Stimulated activated CD4-positive, alpha-beta T cell treated with anti-CD3 and anti-CD28 coated beads, Interleukin-15, amount 100 ng/mL, for 1 hour (primary cell): ENCODE measurements around the gene HERC2.
"Not testable (repeated sequence)": the region's sequence is repeated elsewhere in the genome, so short reads cannot be mapped to it uniquely, and the experiment has no call there.

Experiments
- DNase-seq, 2 donors: peaks; one replicate each; pipeline ENCODE4 v3.0.0-alpha.2; 2020; ENCODE audit warnings: low read depth in 1 of 2, low spot score in 1 of 2

Gene HERC2

DNA sequence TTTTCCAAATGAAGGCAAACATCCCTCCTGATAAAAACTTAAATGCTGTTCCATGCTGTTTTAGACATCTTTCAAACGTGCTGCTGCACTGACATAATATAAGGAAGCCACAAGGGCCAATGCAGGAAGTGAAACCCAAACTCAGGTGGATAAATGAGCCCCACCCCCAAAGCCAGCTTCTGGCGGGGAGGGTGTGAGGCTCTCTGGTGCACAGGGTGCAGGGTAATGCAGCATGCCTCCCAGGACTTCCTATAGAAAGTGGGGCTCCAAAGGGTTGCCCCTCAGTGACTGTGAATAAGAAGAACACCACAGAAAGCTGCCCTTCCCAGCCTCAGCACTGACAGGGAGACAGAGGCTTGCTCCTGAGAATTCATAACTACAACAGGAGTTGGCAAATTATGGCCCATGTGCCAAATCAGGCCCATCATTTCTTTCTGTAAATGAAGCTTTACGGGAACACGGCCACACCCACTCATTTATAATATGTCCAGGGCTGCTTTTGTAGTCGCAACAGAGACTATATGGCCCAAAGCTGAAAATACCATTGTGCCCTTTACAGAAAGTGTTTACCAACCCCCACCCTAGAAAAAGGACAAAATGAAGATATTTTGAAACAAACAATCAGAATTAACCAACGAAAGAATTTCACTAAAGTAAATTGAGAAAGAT, 185.6 kb downstream of the HERC2 start:
- DNase-seq, result not testable (repeated sequence)

DNA sequence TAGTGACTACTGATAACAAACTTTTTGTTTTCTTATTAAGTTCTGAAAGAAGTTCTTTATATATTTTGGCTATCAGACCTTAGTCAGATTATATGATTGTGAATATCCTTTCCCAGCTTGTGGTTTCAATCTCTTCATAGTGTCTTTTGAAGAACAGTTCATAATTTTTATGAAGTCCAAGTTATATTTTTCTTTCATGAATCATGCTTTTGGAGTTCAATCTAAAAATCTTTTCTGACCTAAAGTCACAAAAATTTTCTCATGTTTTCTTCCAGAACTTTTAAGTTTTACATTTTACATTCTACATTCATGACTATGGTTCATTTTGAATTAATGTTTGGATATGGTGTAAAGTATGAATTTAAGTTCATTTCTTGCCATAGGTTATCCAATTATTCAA, 188.7 kb downstream of the HERC2 start:
- no peak for DNase-seq

DNA sequence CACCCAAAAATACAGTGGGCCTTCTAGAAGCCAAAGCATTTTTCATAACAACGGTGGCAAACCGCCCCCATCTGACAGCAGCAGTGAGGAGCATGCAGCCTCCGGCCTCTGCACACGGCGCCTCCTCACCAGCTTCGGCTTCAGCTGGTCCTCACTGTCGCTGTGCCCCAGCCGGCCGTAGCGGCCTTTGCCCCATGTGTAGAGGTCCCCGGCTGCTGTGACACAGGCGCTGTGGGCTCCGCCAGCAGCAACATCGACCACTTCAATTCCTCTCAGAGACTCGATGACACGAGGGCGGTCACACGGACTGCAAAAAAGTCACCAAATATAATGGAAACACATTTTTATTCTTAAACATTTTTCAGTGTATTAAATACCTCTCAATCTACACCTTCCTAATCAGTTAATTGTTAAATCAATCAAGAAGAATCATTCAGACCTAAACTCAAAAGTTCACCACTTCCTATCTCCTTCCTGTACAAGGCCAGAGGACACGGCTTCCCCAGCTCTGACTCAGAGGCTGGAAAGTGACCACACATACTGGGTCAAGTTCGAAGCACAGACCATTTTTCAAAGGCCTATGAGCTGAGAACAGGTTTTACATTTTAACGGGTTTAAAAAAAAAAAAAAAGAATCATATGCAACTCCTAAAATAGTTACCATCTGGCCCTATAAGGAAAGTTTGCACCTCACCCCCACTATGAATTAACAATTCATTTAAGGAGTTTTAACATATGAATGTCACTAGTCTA, 189.3 kb downstream of the HERC2 start:
- DNase-seq, result no peak

DNA sequence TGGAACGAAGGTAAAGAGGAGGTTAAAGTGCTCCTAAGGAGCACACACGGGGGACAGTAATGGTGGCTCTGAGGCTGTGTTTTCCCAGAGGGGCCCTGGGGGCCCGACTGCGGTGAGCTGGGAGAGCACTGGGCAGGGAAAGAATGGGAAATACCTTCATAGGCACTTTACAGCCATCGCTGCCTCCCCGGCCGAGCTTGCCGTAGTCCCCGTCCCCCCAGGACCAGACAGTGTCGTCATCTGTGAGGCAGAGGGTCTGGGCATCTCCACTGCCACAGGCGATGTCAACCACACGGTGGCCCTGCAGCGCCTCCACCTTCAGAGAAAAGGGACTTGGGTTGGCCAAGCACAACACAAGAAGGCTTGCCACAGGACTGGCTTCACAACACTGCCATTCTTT, 190.0 kb downstream of the HERC2 start:
- no peak for DNase-seq

DNA sequence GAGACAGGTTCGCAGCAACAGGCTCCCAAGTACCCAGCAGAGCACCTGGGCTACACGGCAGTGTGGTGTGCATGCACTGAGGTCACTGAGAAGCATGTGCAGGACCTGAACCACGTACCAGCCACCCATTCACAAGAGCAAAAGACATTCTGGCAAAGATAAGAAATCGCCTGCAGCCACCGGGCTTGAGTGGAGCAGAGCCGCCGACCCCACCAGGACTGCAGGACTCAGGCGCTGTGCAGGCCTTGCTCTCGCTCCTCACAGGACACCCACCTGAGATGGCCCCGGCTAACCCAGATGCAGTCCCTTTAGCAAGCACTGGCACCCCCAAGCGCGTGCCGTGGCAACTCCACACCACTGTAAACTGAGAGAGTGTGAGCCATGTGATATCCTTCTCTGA, 190.6 kb downstream of the HERC2 start:
- no peak for DNase-seq

DNA sequence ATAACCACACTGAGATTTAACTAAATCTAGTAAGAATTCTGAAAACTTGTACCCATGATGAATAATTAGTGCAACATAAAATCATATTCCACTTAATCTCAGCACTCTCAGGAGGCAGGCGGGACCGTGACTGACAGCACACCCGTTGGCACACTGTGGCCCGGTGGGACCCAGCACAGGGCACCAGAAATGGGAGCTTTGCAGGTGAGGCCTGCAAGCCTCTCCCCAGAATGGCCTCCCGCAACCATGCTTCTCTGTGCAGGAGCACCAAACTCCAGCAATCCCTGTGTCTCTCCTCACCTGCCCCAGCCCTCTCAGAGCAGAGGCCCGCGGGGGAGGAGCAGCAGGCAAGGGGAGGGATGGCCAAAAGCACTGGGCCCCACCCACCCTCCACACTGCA, 191.3 kb downstream of the HERC2 start:
- DNase-seq, result no peak

DNA sequence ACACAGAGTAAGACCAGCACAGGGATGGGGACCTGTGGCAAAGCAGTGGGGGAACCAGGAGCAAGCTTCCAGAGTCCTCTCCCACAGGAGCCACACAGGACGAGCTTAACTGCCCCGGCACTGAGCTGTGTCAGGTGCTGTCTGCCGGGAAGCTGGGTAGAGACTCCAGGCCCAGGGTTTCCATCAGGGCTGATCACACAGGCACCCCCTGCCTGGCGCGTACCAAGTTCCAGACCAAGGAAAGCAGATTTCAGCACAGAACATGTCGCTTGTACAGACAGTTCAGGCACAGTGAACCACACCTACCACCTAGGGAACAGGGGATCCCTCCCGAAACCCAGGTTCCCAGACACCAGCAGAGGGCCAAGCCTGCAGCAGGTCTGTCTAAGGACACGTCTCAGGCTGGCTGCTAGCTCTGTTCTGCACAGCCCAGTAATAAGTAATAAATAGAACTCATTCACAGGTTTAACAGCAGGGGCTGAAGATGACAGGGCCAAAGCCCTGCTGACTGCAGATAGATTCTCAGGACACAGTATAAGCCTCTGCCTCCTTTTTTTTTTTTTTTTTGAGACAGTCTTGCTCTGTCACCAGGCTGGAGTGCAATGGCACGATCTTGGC, 192.6 kb downstream of the HERC2 start:
- DNase-seq, result no peak

DNA sequence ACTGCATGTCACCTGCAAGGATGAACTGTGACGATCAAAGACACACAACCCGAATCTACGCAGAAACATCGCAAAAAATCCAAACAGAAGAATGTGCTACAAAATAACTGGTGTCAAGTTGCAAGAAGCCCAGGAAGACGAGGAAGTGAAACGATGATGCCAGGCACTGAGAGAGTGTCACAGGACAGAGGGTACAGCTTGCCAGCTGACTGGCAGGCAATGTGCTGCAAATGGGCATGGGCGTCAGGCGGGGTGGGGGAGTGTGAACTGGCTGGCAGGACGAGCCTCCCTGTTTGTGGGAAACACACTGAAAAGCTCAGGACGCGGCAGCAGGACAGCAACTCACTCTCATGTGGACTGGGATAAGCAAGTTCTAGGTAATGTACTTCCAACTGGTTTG, 193.9 kb downstream of the HERC2 start:
- no peak for DNase-seq

DNA sequence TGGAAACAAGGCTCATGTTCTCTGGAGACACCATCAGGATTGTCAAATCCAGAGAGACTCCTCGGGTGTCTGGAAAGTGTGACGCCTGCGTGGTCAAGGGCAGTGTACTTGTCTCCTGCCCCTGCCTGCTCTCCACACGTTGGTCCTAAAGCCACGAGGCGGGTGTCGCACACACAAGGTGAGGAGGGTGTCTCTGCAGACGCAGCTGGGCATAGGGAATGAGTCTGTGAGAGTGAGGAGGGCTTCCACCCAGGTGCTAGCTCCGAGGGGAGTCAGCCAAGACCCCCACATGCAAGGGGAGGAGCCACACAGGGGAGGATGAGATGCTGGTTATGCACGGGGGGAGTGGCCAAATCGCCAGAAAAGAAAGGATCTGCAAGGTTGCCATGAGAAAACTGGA, 194.9 kb downstream of the HERC2 start:
- no peak for DNase-seq

DNA sequence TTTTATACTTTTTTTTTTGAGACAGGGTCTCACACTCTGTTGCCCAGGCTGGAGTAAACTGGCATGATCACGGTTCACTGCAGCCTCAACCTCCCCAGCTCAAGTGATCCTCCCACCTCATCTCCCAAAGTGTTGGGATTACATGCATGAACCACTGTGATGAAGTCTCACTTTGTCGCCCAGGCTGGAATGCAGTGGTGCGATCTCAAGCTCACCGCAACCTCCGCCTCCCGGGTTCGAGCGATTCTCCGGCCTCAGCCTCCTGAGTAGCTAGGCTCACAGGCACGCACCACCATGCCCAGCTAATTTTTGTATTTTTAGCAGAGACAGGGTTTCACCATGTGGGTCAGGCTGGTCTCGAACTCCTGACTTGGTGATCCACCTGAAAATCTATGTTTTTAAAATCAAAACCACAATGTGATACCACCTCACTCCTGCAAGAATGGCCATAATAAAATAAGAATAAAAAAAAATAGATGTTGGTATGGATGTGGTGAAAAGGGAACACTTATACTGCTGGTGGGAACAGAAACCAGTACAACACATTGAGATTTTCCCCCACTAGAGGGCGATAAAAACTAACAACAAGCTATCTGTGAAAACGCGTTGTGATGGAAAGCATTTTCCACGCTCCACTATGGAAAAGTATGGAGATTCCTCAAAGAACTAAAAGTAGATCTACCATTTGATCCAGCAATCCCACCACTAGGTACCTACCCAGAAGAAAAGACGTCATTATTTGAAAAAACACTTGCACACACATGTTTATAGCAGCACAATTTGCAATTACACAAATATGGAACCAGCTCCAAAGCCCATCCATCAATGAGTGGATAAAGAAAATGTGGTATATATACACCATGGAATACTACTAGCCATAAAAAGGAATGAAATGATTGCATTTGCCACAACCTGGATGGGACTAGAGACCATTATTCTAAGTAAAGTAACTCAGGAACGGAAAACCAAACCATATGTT, 196.0 kb downstream of the HERC2 start:
- DNase-seq, result no peak

DNA sequence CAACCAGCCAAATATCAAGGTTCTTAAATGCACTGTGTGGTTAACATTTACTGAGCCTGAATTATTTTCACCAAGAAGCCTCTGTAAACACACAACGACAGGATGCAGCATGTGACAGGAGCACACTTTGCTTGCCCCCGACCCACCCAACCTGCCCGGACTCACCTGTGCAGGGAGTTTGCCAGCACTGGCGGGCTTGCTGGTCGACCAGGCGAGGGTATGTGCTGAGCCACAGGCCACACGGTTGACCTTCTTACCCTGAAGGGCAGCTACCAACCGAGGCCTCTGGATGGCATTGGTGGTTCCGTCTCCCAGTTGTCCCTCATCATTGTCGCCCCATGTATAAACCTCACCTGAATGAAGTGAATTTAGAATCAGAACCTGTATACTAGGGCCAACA, 197.1 kb downstream of the HERC2 start:
- no peak for DNase-seq

DNA sequence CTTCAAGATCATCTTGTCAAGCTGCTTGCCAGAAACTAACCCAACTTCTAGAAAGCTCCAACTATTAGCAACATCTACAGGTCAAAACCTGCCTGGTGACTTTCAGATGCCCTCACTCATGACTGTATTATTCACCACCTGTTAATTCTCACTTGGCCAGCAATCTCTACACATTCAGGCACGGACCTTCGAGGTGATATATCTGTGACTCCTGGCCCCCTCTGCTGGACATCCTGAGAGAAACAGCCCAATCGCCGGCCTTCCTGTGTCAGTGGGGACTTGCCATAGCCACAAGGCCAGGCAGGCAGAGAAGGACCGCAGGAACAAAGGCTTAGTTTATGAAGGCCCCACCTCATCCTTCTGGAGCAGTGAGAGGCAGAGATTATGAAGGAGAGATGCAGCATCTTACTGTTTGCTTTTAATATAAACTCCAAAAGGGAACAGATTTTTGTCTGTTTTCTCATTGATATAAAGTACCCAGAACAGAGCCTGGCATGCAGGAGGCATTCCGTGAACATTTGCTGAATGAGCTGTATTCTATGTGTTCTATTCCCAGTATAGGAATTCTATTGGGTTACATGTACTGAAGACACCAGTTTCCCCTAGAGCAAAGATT, 198.5 kb downstream of the HERC2 start:
- peak in 1 of 2 donors; percentile 20 for DNase-seq

DNA sequence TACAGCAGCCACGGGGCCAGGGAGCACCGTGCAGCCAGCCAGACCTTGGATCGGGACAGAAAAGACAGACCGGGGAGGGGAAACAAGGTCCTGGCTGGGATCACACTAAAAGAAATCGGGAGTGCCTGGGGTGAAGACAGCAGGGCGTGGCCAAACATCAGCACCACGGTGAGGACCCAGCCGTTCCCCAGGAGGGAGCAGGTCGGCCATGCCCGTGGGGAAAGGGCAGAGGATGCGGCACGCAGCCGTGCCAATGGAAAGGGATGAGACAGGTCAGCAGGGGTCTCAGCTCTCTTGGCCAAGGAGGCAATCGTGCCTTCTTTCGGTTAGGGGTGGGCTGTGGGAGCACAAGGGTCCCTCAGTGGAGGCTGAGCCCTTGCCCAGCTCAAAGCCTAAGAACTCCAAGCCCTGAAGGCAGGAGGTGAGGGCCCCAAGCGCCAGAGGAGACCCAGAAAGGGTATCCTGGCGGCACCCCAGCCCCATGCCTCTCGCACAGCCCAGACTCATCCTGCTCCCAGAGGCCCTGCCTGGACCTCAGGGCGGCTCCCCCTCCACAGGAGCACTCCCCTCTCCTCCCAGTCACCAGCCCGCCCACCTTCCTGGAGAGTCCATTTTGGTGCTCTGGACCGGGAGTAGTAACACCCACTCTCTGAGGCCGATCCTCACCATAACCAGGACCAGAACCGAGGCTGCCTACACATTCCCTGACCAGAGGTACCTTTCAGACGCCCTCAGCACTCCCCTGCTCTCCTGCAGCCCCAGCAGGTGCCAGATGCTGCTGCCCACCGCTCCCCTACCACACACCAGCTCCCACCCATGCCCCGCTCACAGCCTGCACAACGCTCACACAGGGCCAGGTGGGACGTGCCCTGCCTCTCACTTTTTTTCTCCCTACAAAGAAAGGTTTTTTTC, 199.7 kb downstream of the HERC2 start:
- no peak for DNase-seq

DNA sequence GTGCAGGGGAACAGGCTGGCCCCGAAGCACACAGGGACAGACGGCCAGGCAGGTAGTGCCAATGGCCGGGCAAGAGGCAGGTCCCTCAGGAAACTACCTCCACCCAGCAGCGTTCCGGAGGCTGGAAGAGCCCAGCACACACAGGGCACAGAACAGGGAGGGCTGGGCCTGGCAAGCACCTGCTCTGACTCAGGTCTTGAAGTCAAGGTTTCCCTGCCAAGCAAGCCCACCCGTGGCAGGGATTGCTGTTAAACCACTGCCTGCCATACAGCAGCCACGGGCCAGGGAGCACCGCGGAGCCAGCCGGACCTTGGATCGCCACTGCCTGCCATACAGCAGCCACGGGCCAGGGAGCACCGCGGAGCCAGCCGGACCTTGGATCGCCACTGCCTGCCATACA, 200.4 kb downstream of the HERC2 start:
- DNase-seq, result not testable (repeated sequence)

DNA sequence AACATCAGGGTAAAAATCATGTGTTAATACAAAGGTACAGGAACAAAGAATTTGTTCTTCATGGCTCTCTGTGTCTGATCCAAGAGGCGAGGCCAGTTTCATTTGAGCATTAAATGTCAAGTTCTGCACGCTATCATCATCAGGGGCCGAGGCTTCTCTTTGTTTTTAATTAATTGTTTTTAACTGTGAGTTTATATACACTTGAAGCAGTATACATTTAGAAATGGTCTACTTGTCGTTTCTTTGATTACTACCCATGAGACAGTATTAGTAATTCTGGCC, 201.7 kb downstream of the HERC2 start:
- DNase-seq, result no peak

DNA sequence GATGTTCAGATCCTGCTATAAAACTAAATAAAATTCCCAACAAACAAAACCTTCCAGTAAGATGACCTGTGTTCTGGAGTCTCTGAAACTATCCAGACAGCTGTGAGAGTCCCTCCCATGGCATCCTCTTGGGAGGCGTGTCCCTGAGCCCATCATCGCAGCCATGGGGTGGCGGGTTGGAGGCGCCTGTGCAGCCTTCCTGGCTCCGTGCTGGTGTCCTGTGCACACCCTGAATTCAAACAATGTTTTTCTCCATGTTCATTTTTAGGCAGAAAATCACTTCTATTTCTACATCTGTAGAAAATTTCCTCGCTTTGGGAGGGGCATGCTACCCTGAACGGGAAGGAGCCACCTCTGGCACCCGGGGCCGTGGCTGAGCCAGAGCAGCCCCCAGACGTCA, 203.4 kb downstream of the HERC2 start:
- no peak for DNase-seq

DNA sequence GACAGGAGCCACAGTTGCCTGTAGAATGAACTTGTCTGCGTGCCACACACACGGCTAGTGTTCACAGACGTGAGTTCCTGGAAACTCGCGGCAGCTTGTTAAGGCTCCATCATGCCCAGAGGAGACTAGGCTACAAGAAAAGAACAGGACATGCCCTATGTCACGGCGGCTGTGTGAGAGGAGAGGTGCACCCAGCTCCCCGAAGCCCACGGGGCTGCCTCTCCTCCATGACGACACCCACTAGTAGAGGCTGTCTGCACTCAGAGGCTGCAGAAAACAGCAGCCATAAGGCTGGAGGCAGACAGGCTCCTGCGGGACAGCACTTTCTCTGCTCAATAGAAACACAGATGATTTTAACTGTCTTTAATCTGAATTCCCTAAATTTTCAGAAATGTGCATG, 203.9 kb downstream of the HERC2 start:
- no peak for DNase-seq

DNA sequence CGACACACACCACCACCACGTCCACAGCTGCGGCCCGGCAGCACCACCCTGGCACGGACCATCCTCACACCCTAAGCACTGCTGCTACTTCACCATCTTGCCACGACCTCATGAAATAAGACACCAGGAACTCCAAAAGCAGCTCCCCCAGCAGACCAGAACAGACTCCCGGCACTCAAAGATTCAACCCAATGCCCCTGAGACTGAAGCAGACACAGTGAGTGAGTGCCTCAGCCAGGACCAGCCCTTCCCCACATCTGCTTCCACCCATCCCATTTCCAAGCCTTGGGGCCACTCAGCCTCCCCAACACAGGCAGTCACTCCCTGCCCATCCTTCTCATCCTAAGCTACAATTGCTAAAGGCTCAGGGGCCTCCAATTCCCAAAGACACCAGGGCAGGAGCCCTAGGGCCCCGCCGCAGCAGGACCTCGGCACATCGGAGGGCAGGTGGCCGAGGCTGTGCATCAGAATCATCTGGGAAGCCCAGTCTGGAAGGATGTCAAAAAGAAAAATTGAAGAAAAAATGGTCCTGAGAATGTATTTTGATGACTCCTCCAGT, 204.5 kb downstream of the HERC2 start:
- DNase-seq, result no peak

DNA sequence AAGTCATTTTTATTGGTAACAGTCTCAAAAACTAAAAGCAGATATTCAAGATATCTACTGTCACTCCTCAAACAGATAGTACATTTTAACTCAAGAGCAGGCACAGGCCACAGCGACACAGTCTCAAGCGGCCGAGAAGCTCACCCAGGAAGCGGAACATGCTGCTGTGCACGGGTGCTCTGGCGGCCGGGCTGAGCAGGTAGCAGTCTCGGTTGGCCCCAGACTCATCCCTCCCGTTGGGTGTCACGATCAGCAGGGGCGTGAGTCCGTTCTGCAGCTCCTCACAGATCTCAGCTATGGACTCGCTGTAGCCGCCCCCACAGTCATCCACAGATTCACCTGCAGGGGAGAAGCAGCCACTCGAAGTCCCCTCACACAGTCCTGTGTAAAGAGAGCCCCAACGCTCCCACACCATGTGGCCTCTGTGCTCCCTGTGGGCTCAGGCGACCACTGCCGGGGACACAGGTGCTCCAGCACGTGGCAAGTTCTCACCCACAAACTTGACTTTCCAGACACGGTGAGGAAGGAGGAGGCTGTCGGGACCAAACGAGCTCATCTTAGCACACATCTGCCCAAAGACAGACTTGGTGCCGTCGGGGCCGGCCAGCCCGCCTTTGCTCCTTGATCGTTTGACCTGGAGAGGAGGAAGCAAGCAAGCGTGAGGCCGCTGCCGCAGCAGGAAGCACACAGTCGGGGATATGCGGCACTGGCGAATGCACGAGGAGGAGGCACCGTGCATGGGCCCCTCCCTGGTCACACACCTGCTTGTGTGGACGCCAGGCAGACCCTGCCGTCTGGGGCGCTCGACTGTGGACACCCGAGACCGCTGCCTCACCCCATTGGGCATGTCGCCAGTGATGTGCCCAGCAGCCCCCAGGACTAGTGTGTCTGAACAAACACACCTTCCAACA, 205.2 kb downstream of the HERC2 start:
- DNase-seq, result no peak
